HG03439 (cell line): ENCODE data around the gene TANGO2.
A peak's percentile ranks its signal among the peaks of the same experiment; 100 is the strongest.

ENCODE experiments used
- ATAC-seq: cut with Tn5 transposase; IDR thresholded peaks from one replicate; pipeline ENCODE4 v1.9.1; 2021; ENCODE audit warnings: mild to moderate bottlenecking, moderate library complexity; ENCODE audit not compliant: unreplicated experiment

The TANGO2 gene, protein sequence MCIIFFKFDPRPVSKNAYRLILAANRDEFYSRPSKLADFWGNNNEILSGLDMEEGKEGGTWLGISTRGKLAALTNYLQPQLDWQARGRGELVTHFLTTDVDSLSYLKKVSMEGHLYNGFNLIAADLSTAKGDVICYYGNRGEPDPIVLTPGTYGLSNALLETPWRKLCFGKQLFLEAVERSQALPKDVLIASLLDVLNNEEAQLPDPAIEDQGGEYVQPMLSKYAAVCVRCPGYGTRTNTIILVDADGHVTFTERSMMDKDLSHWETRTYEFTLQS

DNA sequence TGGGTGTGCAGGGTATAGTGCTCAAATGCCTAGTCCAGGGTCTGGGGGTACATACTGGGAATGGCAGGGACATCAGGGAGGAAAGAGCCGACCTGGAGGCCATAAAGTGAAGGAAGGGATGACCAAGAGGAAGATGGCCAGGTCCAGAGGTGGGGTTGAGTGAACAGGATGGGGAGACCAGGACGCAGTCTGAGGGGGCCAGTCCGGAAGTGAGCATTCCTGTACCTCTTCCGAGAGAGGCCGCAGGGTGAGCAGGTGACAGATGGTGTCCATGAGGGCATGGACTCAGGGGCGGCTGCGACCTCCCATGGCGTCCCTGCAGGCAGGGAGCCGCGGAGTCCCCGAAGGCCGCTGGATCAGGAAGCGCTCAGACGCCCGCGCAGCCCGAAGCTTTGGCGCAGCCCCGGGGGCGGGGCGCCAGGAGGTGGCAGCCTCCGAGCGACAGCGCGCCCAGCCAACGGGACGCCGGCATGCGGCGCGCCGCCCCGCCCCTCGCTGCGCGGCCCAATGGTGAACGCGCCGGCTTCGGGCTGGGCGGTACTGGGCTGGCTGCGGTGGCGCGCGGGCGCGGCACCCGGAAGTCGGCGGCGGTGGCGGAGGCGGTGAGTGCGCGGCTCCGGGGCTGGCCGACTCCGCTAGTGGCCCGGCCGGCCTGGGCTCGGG lies at the start of gene TANGO2:
TANGO2 (plus strand) TSS at position 578 of the 663 bp plus-strand sequence. CDS start 15,689 bp downstream, outside the sequence.
- ATAC-seq, result peak; percentile 76

DNA sequence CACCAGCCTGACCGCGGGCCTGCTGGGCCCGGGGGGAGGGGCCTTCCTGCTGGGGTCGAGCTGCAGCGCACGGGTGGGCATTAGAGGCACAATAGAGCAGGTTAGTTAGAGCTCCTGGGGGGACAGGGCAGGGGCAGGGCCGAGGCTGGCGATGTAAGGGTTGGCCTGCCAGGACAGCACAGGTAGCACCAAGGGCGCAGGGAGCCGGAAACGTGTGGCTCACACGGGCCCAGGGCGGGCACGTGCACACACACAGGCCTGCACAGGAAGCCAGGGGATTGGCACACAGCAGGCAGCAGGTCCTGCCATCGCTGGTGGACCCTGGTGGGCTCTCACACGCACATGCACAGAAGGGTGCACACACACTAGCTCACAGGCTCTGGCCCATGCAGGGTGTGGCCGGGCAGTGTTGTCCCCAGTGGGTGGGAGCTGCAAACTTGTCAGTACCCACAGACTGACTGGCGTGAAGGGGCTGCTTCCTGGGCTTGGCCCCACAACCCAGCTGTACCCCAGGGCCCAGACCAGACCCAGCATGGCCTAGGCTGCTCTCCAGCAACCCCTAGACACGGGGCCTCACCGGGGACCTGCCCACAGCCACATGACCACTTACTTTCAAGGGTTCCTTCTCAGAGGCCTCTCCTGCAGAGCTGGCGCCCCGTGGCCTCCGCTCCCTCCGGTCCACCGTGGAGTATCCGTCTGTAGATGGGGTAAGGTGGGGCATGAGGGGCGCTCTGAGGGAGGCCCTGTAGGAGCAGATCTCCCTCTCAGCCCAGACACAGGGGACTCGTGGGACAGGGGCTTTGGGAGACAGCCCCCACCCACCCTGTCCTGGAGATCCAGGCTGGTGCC lies 49.4 kb upstream of the TANGO2 start:
- ATAC-seq, result no peak

DNA sequence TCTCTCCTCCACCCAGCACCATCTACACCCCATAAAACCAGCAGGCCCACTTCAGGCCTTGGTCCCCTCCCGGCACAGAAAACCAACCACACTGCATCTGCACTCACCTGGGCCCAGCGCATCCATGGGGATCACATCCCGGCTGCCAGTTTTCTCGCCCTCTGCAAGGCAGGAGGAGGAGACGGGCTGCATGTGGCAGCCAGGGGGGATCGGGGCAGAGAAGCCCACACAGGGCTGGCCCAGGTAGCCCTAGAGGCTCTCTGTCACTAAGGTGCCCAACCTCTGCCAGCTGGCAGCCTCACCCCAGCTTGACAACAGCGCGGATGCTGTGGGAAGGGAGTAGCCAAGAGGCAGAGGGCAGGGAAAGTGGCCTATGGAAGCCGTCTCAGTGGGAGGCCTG lies 48.7 kb upstream of the TANGO2 start:
- no peak for ATAC-seq

DNA sequence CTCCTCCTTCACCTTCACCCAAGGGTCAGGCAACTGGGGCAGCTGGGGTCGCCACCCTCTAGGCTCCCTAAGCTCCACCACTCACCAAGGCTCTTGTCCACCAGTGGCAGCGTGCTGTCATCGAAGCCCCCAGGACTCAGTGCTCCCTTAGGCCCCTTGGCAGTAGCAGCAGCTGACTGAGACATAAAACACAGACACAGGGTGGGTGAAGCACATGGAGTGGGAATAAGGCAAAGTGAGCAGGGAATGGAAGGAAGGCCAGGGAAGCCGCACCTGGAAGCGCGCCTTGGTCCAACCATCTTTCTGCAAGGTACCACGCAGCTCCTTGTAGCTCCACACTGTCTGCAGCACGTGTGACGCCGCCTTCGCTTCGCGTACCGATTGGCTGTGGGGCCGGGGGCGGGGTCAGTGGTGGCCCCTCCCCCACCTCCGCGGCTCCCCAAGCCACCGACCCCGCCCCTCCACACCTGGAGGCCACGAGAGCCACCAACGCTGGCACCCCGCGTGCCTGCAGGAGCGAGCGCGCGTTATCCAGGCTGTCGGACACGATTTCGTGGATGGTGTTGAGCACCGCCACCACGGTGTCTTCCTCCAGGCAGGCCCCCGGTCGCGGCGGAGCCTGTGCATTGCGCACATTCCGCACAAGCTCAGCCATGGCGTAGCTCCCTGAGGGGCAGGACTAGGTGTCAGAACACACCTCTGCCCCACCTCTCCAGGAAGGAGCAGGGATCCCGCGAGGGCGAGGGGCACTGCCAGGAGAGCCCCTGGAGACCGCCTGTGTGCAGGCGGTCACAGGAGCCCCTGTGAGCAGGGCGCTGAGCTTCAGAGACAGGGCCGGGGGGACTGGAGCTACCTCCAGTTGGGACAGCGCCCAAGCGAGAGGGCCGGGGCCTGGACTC lies 48.0 kb upstream of the TANGO2 start:
- ATAC-seq, result no peak

DNA sequence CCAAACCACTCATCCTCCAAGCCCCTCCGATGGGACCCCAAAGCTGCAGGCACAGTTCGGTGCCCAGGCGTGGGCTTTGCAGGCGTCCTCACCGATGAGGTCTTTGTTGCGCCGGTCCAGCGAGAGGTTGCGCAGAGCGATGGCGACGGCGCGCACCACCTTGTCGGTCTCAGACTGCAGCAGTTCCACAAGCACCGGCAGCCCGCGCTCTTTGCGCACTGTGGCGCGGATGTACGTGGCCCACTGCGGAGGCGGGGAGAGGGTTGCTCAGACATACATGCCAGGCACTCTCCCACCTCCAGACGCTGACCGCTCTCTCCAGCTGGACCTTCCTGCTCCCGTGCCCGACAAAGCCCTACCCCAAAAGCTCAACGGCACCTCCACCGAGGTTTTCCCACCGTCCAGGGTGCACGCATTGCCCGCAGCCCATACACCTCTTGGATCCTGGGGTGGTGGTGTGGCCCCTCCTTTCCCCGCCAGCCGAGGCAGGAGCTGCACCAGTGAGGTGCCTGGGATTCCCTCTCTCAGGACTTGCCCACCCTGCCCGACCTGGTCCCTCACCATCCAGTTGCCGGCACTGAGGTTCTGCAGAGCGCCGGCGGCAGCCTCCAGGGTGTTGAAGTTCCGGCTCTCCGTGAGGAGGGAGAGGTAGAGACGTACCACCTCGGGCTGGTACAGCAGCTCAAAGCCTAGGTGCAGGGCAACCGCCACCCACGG lies 47.2 kb upstream of the TANGO2 start:
- no peak for ATAC-seq

DNA sequence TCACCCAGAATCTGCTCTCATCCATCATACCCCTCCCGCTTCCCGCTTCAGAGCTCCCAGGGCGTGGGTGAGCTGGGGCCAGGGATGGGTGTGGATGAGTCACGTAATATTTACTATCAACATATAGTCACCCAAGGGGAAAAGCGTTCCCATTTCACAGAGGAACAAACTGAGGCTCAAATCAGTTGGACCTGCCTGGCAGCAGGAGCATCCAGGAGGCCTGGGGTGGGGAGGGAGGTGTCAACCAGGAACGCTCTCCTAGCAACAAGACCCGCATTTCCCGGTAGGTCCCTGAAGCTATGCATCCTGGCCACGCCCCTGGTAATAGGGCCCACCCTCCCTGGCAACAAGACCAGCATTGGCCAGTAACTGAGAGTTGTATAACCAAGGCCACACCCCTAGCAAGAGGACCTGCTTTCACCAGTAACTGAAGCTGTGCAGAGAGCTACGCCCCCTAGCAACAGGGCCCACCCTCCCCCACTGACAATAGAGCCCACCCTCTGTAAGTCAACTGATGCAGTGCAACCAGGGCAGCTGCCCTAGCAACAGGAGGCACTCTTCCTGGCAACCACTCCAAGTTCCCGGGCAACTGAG lies 46.5 kb upstream of the TANGO2 start:
- no peak for ATAC-seq

DNA sequence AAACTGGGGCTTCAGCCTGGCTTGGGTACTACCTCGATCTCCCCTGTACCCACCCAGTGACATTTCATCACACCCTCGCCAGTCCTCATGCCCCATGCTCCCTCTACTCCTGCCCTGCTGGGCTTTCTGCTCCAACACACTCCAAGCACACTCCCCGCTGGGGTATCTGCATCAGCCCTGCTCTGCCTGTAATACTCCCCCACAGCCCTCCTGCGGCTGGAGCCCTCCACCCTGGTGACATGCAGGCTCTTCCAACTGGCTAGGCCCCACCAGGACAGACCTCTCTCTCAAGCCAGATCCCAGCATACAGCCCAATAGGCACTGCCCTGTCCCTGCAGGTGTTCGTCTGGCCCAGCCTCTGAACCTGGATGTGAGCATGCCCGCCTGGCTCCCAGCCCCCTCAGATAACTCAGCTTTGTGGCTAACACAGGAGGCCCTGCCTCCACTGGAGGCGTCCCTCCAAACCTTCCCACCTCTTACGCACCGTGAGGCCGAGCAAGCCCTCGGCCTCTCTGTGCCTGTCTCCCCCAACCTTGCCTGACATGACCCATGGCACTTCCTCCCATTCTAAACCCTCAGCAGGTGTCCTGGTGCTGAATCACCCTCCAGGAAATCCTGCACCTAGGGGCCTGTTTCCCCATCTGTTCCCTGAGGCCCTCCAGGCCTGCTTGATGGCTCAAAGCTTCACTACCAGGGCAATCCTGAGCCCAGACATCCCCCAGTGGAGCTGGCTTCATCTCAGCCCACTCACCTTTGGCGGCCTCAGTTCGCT lies 45.8 kb upstream of the TANGO2 start:
- ATAC-seq, result no peak

DNA sequence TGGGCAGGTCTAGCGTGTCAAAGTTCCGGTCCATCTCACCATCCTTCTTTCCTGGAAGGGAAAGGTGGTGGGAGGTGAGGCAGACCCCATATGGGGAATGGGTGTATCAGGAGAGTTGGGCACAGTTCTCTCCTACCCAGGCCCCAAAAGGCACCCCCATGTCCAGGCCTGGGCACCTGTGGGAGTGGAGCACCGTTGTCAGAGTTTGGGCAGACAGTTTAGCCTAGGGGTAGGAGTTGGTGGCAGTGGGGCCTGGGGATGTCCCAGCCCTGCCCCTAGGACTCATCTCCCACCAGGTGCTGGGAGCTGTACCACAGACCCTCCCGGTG lies 45.2 kb upstream of the TANGO2 start:
- no peak for ATAC-seq

DNA sequence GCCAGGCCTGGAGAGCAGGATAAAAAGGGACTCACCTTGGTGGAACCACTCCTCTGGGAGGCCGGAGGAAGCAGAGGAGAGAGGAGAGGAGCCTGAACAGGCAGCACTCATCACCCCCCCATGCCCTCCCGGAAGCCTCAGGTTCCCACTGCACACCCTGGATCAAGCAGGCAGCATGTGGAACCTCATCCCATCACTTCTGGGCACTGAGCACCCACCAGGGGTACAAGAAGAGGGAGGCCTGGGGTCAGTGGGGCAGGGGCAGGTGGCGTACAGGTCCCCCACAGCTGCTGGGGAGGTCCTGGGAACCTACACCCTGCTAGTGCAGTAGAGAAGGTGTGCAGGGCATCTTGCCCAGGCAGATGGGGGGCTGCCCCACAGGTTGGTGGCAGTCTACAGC lies 44.2 kb upstream of the TANGO2 start:
- ATAC-seq, result no peak

DNA sequence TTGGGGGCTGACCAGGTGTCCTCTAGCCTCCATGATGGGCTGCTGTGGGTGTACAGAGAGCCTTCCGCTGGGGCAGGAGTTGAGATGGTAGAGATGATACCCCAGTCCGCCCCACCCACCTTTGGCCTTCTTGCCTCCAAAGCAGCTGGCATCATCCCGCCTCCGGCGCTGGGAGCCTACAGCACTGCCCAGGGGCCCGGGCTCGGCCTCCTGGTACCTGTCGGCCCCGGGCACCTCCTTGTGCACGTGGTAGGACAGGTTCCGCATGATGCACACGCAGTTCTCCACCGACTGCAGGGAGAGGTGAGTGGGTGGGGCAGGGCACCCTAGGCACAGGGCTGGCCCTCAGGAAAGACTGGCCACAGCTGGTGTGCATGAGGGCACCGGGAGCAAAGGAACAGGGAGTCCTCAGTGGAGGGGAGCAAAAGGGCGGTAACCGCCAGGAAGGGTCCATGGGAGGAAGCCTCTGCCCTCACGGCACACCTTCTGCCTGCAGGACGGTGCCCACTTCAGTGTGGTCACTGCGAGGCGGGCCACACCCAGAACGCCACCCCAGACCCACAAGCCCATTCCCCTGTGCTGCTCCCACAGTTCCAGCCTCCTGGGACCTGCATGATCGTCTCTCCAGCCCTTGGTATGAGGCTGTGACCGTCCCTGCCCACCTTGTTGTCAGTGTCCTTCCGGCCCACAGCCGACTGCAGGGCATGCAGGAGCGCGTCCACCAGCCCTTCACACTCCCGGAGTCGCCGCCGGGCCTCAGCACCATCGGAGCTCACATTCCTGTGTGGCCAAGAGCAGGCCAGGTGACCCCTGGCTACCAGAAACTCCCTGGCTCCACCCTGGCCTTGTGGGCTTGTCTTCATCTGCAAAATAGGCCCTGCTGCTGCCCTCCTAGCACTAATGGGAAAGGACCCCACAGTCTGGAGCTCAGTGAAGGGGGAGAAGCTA lies 43.3 kb upstream of the TANGO2 start:
- ATAC-seq, result no peak

DNA sequence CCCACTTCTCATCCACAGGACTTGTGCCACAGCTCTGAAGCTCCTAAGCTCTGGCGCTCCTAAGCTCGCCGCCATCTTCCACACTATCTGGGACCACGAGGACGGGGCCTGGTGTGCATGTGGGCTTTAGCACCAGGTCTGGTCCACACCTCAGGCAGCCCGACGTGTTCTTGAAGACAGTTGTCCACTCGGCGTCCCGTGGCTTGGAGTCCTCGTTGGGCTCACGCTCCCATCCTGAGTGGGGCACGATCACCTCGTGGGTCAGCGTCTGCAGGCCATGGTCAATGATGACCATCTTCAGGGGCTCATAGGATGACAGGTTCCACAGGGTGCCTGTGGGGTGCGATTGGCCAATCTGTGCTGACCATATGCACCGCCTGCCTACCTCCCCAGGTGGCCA lies 42.2 kb upstream of the TANGO2 start:
- no peak for ATAC-seq

DNA sequence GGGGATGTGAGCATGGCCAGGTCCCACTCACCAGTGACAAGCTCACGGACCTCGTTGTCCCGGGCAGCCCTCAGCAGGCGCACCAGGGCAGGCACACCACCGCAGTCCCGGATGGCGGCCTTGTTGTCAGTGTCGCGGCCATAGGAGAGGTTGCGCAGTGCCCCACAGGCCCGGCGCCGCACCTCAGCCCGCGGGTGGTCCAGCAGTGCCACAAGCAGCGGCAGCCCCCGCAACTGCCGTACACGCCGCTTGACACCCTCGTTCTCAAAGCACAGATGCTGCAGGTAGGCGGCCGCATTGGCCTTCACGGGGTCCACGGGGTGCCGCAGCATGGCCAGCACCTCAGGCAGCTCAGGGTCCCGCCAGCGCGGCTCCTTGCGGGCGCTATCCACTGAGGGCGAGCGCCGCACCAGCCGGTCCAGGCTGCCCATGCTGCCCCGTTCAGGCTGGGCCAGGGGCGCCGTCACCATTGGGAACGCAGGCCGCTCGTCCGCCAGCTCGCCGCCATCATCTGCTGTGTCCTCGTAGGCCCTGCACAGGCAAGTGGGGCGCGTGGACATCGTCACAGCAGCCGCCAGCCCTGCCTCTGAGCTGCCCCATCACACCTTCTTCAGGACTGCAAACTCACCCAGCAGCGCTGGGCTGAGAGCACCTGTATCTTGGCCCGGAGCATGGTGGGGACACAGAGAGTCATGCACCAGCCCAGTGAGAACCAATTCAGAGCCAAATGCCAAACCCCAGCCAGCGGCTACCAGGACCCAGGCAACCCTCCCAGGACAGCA lies 41.0 kb upstream of the TANGO2 start:
- ATAC-seq, result no peak

DNA sequence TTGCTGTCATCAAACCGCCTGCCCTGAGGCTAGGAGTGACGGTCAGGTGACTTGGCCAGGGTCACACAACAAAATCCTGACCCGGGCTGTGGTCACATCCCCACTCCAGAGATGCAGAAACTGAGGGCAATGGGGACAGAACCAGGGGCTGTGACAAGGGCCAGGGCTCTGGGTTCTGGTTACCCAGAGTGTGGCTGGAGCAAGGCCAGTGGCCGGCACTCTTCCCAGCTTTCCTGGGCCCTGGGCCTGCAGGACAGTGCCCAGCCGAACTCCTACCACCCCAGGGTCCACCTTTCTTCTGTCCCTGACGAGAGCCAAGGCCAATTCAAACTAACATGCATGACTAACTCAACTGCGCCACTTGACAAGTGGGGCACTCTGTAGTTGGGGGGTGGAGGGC lies 40.1 kb upstream of the TANGO2 start:
- ATAC-seq, result no peak

DNA sequence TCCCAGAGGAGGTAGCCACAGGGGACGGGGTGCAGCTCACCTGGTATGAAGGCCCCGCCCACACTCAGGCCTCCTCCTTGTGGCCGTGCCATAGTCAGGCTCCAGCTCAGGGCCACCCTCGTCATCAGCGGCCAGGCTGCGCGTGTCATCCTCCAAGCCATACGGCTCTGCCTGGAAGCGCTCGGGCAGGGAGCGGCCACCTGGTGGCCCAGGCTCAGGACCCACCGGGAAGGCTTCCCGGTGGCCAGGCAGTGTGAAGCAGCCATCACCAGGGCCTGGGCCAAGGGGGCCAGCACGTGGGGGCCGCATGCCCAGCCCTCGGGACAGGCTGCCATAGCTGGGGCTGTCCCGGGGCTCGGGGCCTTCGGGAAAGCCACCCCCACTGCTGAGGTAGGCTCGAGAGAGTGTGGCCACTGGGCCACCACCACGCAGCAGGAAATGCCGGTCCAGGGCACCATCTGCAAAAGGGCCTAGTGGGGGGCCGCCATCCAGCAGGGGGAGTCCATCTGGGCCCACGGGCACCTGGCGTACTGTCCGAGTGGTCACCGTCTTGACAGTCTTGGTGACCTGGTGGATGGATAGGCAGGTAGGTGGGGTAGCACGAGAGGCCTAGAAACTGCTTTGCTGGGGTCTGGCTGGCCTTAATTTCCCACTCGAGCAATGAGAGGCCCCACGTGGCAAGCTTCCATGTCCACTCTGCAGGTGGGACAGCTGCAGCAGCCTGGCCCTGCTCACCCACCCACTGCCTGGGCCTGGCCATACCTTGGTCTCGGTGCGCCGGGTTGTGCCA lies 39.5 kb upstream of the TANGO2 start:
- ATAC-seq, result no peak

DNA sequence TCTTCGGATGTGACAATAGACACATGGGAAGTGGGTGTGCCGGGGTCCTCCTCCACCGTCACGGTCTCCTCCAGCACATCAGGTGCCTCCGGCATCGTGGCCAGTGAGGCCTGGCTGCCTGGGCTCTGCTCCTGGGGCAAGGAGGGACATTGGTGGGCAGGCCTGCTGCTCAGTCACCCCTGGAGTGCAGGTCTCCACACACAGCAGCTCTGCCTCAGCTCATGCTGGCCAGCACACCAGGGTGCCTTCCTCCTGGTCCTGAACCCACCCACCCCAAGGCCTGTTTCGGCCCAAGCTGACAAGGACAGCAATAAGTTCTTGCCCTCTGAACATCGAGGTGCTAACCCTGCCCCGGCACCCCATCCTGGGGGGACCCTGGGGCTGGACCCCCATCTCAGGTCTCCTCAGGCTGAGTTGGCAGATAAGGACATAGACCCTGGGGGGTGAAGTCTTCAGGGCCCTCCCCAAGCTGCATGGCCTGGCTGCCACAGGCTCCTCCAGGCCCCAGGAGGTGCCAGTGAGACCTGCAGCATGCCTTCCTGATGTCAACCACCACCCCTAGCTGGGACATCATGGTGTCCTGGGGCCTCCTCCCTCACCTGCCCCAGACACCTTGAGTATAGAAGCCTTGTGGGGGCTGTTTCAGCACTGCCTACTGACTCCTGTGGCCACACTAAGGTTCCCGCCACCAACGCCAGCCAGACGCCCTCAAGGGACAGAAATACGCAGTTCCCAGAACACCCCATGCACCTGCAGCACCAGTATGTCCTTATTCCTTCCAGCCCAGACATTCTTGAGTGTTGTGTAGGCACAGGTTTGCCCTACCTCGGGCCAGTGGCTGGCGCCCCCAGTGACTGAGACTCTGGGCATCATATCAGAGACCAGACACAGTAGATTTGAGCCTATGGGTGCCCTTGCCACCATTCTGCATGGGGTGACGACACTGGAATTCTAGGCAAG lies 38.7 kb upstream of the TANGO2 start:
- ATAC-seq, result no peak
